Fibroblast of peridontal ligament (primary cell): ENCODE results near the gene RPS24.
"Not testable (repeated sequence)": the region's sequence is repeated elsewhere in the genome, so short reads cannot be mapped to it uniquely, and the experiment has no call there.

ENCODE experiments used
- DNase-seq: peaks from one replicate; pipeline ENCODE4 v3.0.0-alpha.2; 2010; ENCODE audit errors: extremely low read depth

Gene RPS24

GRCh38 chr10:78033637-78034470 lies at the start of gene RPS24:
TSS of gene RPS24 (plus strand) at chr10:78033863. CDS start at chr10:78033902, 39 bp downstream.
- DNase-seq = peak; percentile 97

- DNase-seq = no peak
Measured at GRCh38 chr10:77984986-77985385, 48.7 kb upstream of the RPS24 start.

- no peak for DNase-seq
Measured at GRCh38 chr10:77987671-77988255, 45.9 kb upstream of the RPS24 start.

- peak; percentile 52 for DNase-seq
Measured at GRCh38 chr10:77989081-77989724, 44.5 kb upstream of the RPS24 start.

DNA sequence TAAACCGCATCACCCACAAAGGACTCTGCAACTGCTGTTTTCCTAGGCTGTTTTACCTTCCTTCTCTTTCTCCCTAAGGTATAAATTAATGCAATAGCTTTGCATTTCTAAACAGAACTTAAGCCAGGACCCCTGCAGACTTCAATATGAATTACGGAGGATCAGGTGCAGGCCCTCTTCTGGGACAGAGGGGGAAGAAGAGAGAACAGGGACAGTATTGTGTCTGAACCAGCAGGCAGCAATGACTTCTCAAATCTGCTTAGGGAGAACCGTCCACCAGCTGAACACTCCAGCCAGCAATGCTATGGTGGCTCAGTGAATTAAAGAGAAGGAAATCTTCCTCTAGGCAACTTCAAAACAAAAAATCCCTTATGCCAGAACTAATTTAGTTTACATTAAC lies 40.0 kb upstream of the RPS24 start:
- no peak for DNase-seq

DNA sequence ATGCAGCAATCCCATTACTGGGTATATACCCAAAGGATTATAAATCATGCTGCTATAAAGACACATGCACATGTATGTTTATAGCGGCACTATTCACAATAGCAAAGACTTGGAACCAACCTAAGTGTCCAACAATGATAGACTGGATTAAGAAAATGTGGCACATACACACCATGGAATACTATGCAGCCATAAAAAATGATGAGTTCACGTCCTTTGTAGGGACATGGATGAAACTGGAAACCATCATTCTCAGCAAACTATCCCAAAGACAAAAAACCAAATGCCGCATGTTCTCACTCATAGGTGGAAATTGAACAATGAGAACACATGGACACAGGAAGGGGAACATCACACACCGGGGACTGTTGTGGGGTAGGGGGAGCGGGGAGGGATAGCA lies 34.9 kb upstream of the RPS24 start:
- DNase-seq = not testable (repeated sequence)

GRCh38 chr10:78000206-78000605 lies 33.5 kb upstream of the RPS24 start:
- DNase-seq = no peak

DNA sequence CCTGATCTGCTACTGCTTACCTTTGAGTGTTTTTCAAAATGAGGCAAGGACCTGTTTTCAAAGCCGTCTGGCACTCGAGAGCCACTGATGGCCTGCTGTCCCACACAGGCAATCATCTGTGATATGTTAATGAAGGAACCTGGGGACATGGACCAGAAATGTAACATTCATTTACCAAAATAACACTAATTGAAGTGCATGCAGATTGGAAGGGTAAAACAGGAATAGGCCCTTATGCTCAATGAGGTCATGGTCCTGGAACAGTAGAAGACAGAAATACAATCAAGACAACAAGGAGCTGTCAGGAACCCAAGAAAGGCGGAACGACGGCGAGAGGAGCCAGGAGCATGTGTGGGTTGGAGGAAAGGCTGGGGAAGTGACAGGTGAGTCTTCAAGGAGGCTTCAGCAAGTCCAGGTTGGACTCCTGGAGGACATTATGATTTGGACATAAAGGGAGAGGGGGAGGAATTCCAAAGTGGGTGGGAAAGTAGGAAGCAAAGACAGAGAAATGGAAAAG lies 32.6 kb upstream of the RPS24 start:
- DNase-seq = no peak

- peak; percentile 30 for DNase-seq
Measured at GRCh38 chr10:78002541-78003288, 30.9 kb upstream of the RPS24 start.

- no peak for DNase-seq
Measured at GRCh38 chr10:78004215-78005026, 29.2 kb upstream of the RPS24 start.

DNA sequence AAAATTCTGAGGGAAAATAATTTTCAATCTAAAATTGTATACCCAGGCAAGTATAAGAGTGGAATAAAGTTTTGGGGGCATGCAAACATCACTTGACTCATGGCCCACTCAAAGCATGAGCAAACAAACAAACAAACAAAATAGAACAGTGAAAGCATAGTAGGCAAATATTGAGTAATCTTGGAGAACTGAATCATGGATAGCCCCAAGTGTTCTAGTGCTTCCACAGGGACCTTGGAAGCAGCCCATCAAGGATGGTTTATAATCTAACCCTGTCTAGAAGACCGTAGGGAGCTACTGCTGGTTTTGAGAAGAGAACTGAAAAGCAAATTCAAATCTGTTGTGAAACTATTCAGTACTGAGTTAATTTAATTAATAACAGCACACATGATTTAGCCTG lies 26.5 kb upstream of the RPS24 start:
- no peak for DNase-seq

DNA sequence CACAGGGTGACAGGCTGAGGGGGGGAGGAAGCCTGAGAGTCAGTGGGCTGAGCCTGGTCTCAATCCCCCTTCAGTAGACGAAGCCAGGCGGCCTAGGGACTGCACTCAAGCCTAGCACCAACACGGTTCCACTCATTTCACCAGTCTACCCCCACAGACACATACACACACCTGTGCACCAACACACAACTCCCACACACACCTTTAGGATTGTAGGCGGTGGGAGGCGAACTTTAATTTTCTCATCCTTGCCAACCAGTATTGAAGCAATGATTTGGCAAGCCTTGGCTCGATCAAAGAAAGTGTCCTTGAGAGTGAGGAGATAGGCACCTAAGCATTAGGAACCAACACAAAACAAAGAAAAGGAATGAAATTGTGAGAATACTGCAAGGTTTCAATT lies 24.0 kb upstream of the RPS24 start:
- no peak for DNase-seq

DNA sequence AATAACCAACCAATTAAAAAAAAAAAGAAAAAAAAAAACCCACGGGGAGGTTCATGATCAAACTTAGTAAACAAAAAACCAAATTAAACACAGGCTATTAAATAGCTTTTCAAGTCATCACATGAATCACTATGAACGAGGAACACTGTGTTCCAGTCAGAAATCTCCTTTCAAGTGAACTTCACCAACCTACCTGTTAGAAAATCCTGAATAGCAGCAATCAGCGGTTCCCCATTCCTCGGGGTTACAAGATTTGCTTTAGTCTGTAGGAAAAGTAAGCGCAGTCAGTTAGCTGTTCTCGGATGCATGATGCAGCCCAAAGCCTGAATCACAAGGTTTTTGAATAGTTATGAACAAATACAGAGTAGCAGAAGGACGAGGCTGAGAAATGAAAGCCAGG lies 23.4 kb upstream of the RPS24 start:
- no peak for DNase-seq

GRCh38 chr10:78011065-78011464 lies 22.6 kb upstream of the RPS24 start:
- DNase-seq = no peak

- DNase-seq = no peak
Measured at GRCh38 chr10:78013564-78013963, 20.1 kb upstream of the RPS24 start.

GRCh38 chr10:78015546-78015945 lies 18.1 kb upstream of the RPS24 start:
- no peak for DNase-seq

DNA sequence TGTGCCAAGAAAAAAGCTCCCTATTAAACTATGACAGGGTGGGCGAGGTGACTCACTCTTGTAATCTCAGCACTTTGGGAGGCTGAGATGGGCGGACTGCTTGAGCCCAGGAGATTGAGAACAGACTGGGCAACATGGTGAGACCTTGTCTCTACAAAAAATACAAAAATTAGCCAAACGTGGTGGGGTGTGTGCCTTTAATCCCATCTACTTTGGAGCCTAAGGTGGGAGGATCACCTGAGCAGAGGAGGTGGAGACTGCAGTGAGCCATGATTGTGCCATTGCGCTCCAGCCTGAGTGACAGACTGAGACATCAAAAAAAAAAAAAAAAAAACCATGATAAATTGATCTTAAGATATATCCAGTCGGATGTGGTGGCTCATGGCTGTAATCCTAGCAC lies 15.8 kb upstream of the RPS24 start:
- no peak for DNase-seq

GRCh38 chr10:78019264-78019663 lies 14.4 kb upstream of the RPS24 start:
- DNase-seq = no peak

GRCh38 chr10:78021201-78021600 lies 12.5 kb upstream of the RPS24 start:
- no peak for DNase-seq

- no peak for DNase-seq
Measured at GRCh38 chr10:78023741-78024140, 9.9 kb upstream of the RPS24 start.

GRCh38 chr10:78025685-78026364 lies 7.8 kb upstream of the RPS24 start:
- peak; percentile 54 for DNase-seq
